Spinal cord (tissue), 10 donors: ENCODE results near the gene VAPB. TPM values are rescaled to one million over a fixed set of nuclear protein-coding genes. Genes with fewer than 3 reads are reported as not detected.
"Not testable (repeated sequence)": the region's sequence is repeated elsewhere in the genome, so short reads cannot be mapped to it uniquely, and the experiment has no call there.

Source experiments
- DNase-seq, 6 donors: peaks; one replicate each; pipeline versions ENCODE4 v3.0.0 to v3.0.0-alpha.2; 2013 to 2015; ENCODE audit warnings: low spot score in 6 of 6, low read depth in 4 of 6
- H3K27ac ChIP-seq: one replicate; pipeline ENCODE4 v1.5.1; 2013; ENCODE audit warnings: low read depth, low read length, control low read depth
- H3K27me3 ChIP-seq: one replicate; pipeline ENCODE4 v1.6.1; 2013; ENCODE audit warnings: low read length; ENCODE audit not compliant: control insufficient read depth, insufficient read depth
- H3K36me3 ChIP-seq: one replicate; pipeline ENCODE4 v1.6.1; 2013; ENCODE audit warnings: low read length; ENCODE audit not compliant: control insufficient read depth, insufficient read depth
- H3K4me1 ChIP-seq: one replicate; pipeline ENCODE4 v1.6.1; 2013; ENCODE audit warnings: low read length; ENCODE audit not compliant: control insufficient read depth, insufficient read depth
- H3K4me3 ChIP-seq: one replicate; pipeline ENCODE4 v1.5.1; 2013; ENCODE audit warnings: low read depth, low read length, control low read depth
- H3K9me3 ChIP-seq: one replicate; pipeline ENCODE4 v1.6.1; 2013; ENCODE audit warnings: low read length; ENCODE audit not compliant: control insufficient read depth, insufficient read depth
- WGBS: methylation state at CpG from one replicate; pipeline ENCODE4 v1.1.5; 2013; ENCODE audit warnings: missing lambda C conversion rate; ENCODE audit not compliant: insufficient coverage; 5-methylcytosine and 5-hydroxymethylcytosine counted together
- polyA plus RNA-seq, 2 donors: library from polyadenylated mRNA; unstranded; fragments of 120-200 nt; gene quantifications; one replicate each; pipeline ENCODE4 v1.2.1, GENCODE V29; 2013; ENCODE audit not compliant: insufficient read length in 2 of 2
- total RNA-seq, 2 donors: library from RNA; depleted of rRNA in 1 of 2; stranded (reverse); fragments of 120-200 nt in 1 of 2; fragments of >200 nt in 1 of 2; gene quantifications; one replicate each; pipeline versions ENCODE4 v1.2.3 to v1.2.4, GENCODE V29; 2013 to 2014
- donor health status: healthy.

VAPB gene
- total and polyA plus RNA-seq, 4 donors: 26.1 to 64.3 (median 56.6) TPM

GRCh38 chr20:58402305-58402704 lies 13.3 kb downstream of the VAPB start:
- Histone ChIP-seq H3K4me1 (peaks cover 4% of the 10 kb centered on the region), H3K27me3 (no peaks in the 10 kb centered on the region), H3K4me3 (no peak overlapping the region), H3K36me3 (no peaks in the 10 kb centered on the region), H3K9me3 (no peaks in the 10 kb centered on the region), H3K27ac (no peak overlapping the region)
- 67% methylated on average over 2 of the region's 5 CpGs for WGBS
- no peak for DNase-seq

DNA sequence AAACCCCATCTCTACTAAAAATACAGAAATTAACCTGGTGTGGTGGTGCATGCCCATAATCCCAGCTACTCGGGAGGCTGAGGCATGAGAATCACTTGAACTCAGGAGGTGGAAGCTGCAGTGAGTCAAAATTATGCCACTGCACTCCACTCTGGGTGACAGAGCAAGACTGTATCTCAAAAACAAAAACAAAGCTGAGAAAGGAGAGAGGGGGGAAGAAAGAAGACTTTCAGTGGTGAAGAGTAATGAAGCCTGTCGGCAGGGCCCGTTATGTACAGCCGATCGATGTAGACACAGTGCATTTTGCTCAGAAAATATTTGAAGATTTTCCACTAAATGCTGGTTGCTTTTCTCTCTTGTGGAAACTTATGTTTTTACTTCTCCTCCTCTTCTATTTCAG lies 13.8 kb downstream of the VAPB start:
- Histone ChIP-seq H3K4me3 (no peak overlapping the region), H3K4me1 (peaks cover 4% of the 10 kb centered on the region), H3K27ac (no peak overlapping the region), H3K9me3 (no peaks in the 10 kb centered on the region), H3K36me3 (no peaks in the 10 kb centered on the region), H3K27me3 (no peaks in the 10 kb centered on the region)
- WGBS: 83% methylated on average over 1 of the region's 5 CpGs
- DNase-seq: no peak

DNA sequence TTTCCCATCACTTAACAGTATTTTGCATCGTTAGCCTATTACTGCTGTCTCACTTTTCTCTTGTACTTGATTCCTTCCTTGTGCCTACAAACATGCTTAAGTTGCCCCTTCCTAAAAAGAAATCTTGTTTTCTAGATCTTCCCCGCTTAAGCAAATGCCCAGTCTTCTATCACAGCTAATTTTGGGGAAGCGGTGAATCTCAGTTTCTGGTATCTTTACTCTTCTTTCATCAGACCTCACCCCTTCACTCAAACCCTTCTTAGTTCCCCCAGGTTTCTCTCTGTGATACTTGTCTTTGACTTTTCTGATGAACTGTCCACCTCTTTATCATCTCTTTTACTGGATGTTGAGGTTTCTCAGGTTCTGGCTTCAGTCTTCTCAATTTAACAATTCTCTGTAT lies 14.2 kb downstream of the VAPB start:
- 96% methylated on average over 2 of the region's 3 CpGs for WGBS
- Histone ChIP-seq H3K27ac (no peak overlapping the region), H3K4me1 (peaks cover 4% of the 10 kb centered on the region)

DNA sequence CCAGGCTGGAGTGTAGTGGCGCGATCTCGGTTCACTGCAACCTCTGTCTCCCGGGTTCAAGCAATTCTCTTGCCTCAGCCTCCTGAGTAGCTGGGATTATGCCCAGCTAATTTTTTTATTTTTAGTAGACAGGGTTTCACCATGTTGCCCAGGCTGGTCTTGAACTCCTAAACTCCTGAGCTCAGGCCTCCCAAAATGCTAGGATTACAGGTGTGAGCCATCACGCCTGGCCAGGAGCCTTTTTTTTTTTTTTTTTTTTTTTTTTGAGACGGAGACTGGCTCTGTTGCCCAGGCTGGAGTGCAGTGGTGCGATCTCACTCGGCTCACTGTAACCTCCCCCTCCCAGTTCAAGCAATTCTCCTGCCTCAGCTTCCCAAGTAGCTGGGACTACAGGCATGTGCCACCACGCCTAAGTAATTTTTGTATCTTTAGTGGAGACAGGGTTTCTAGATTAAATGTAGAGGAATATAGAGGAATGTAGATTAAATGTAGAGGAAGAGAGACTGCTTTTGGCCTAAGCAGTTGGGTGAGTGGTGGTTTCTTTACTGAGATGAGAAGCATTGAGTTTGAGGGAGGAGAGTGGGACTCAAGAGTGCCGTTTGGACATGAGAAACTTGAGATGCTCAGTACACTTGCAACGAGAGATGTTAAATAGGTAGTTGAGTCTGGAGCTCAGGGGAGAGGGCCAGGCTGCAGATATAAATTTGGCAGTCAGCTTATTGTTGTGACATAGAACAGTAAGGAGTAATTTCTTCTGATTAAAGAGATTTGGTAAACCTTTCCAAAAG lies 16.7 kb downstream of the VAPB start:
- H3K27ac ChIP-seq: no peak overlapping the region
- H3K4me3 ChIP-seq: no peak overlapping the region
- DNase-seq: no peak
- H3K27me3 ChIP-seq: no peaks in the 10 kb centered on the region
- WGBS: 66% methylated on average over 3 of the region's 11 CpGs
- H3K4me1 ChIP-seq: peaks cover 4% of the 10 kb centered on the region
- no peaks in the 10 kb centered on the region for H3K9me3 ChIP-seq
- H3K36me3 ChIP-seq: no peaks in the 10 kb centered on the region

More for the DNA sequence above, 14.2 kb downstream of the VAPB start:
- no peaks in the 10 kb centered on the region for H3K9me3 ChIP-seq
- DNase-seq: no peak
- no peak overlapping the region for H3K4me3 ChIP-seq
- H3K36me3 ChIP-seq: no peaks in the 10 kb centered on the region
- no peaks in the 10 kb centered on the region for H3K27me3 ChIP-seq

GRCh38 chr20:58406422-58407001 lies 17.5 kb downstream of the VAPB start:
- no peak for DNase-seq
- no CpG with 5 or more reads among the region's 4 CpGs for WGBS
- no peak overlapping the region for H3K27ac ChIP-seq

DNA sequence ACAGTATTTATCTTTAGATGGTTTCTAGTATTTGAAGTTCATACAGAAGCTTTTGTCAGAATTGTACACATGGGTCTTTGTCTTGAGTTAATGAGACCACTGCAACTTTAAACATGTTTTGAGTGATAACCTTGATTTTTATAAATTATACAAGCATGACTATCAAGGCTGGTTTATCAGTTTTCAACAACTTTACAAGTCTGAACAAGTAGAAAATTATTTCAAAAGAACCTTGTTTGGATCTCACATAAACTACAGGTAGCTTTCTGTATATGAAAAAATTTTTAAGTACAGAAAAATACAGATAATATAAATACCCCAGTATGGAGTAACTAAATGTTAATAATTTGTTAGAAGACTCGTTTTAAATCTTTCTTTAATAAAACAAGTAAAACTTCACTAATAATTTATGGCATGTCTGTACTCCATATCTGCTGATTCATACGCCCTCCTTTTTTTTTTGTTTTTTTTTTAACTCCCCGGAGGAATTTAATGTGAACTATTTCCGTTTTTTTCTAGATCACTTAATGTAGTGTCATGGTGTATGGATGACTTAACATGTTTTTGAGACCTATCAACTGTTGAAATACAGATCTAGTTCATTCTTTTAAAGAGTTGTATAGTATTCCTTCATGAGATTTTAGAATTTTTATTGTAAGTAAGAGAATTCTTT lies 18.3 kb downstream of the VAPB start:
- DNase-seq: no peak
- H3K36me3 ChIP-seq: no peaks in the 10 kb centered on the region
- no peak overlapping the region for H3K27ac ChIP-seq
- peaks cover 4% of the 10 kb centered on the region for H3K4me1 ChIP-seq
- no peaks in the 10 kb centered on the region for H3K27me3 ChIP-seq
- H3K9me3 ChIP-seq: no peaks in the 10 kb centered on the region
- no peak overlapping the region for H3K4me3 ChIP-seq
- no CpG with 5 or more reads among the region's 4 CpGs for WGBS

More at GRCh38 chr20:58406422-58407001, 17.5 kb downstream of the VAPB start:
- H3K4me3 ChIP-seq: no peak overlapping the region
- no peaks in the 10 kb centered on the region for H3K27me3 ChIP-seq
- H3K36me3 ChIP-seq: no peaks in the 10 kb centered on the region
- H3K4me1 ChIP-seq: peaks cover 4% of the 10 kb centered on the region
- H3K9me3 ChIP-seq: no peaks in the 10 kb centered on the region

DNA sequence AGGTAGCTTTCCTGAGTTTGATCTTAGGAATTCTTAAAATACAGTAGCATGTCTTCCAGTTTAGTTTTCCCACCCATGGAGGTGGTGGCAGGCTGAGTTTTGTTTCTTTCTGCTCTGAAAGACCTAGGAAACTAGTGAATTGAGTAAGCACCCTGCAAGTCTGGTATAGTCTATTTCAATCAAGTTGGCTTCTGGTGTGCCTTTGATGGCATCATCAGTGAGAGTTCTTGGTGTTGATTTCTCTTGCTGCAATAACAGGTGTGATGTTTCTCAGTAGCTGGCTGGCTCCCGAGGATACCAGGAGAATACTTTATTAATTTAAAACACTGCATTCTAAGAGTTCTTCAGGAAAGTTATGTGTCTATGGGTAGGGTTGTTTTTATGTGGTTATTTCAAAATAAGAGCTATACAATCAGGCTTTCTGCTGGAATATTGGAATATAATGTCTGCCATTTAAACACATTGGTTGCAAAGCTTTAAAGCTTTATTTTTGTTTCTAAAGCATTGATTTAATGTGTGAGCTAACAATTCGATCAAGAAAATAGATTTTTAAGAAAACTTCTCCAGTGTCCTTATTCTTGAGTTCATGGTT lies 19.0 kb downstream of the VAPB start:
- Histone ChIP-seq H3K4me1 (peaks cover 4% of the 10 kb centered on the region), H3K4me3 (no peak overlapping the region), H3K36me3 (no peaks in the 10 kb centered on the region), H3K27me3 (no peaks in the 10 kb centered on the region), H3K27ac (peak overlapping the region; percentile 3), H3K9me3 (no peaks in the 10 kb centered on the region)
- DNase-seq: no peak
- WGBS: no CpG with 5 or more reads among the region's 2 CpGs

GRCh38 chr20:58408603-58409246 lies 19.7 kb downstream of the VAPB start:
- no peaks in the 10 kb centered on the region for H3K9me3 ChIP-seq
- peak in 2 of 6 donors; percentile 43 to 58 for DNase-seq
- no peaks in the 10 kb centered on the region for H3K27me3 ChIP-seq
- H3K27ac ChIP-seq: peak overlapping the region; percentile 6
- no peaks in the 10 kb centered on the region for H3K36me3 ChIP-seq
- no CpG with 5 or more reads among the region's 3 CpGs for WGBS
- no peak overlapping the region for H3K4me3 ChIP-seq
- H3K4me1 ChIP-seq: peaks cover 4% of the 10 kb centered on the region

- H3K9me3 ChIP-seq, H3K27ac ChIP-seq, H3K36me3 ChIP-seq, H3K4me1 ChIP-seq, H3K4me3 ChIP-seq, H3K27me3 ChIP-seq, DNase-seq: not testable (repeated sequence)
- WGBS: 100% methylated on average over 6 of the region's 35 CpGs
Measured at GRCh38 chr20:58414216-58414615, 25.2 kb downstream of the VAPB start.
